ENCODE data around the gene CADPS. TPM values are rescaled to one million over a fixed set of nuclear protein-coding genes. Genes with fewer than 3 reads are reported as not detected.

CADPS gene
- total and polyA plus RNA-seq, 2 of the 4 experiments (the other 2 are of a cell fraction): not detected

- POLR2A ChIA-PET (ENCODE audit: unreplicated experiment): no interaction called here
- Histone ChIP-seq H4K20me1 (ENCODE audit: insufficient read depth, low read length) (no peaks in the 10 kb centered on the region), H3K36me3 (ENCODE audit: control insufficient read depth, insufficient read depth, low read length) (no peaks in the 10 kb centered on the region), H3K4me2 (ENCODE audit: low read depth, low read length) (no peak overlapping the region), H3K27me3 (ENCODE audit: control insufficient read depth, insufficient read depth, low read length) (no peaks in the 10 kb centered on the region), H3K56ac (ENCODE audit: extremely low read depth, insufficient read depth, low read length) (no peak overlapping the region), H3K14ac (replicated peaks; ENCODE audit: low read depth, low read length) (no peak overlapping the region), H4K8ac (ENCODE audit: low read depth in 2 of 2, low read length in 2 of 2) (no peak overlapping the region), H2BK120ac (ENCODE audit: low read depth, low read length) (no peak overlapping the region), H3K18ac (ENCODE audit: low read depth, low read length) (no peak overlapping the region), H4K91ac (ENCODE audit: insufficient read depth, low read depth, low read length) (no peak overlapping the region), H3K9me3 (ENCODE audit: control insufficient read depth, insufficient read depth, low read length) (no peaks in the 10 kb centered on the region), H3K27ac (ENCODE audit: insufficient read depth, low read length) (no peak overlapping the region), H3K23ac (ENCODE audit: low read depth, low read length) (no peak overlapping the region), H2BK15ac (ENCODE audit: low read depth, low read length) (no peak overlapping the region), H3K9me1 (ENCODE audit: insufficient read depth, low read length) (no peaks in the 10 kb centered on the region), H3K4me3 (ENCODE audit: insufficient read depth, low read depth, low read length) (no peak overlapping the region), H3K9ac (ENCODE audit: low read depth, low read length) (no peak overlapping the region), H3K4me1 (ENCODE audit: control insufficient read depth, insufficient read depth, low read length) (no peaks in the 10 kb centered on the region), H2BK5ac (ENCODE audit: low read depth, low read length, poor library complexity, severe bottlenecking) (no peak overlapping the region), H3K79me1 (ENCODE audit: low read depth in 1 of 2, low read length in 2 of 2) (no peaks in the 10 kb centered on the region), H2AFZ (replicated peaks; ENCODE audit: low read length, poor library complexity) (no peak overlapping the region), H3K4ac (ENCODE audit: low read depth, low read length) (no peak overlapping the region), H2BK20ac (ENCODE audit: low read depth, low read length) (no peak overlapping the region), H2AK9ac (replicated peaks; ENCODE audit: low read depth, low read length, poor library complexity) (no peak overlapping the region), H4K5ac (ENCODE audit: low read depth, low read length) (no peak overlapping the region), H2AK5ac (ENCODE audit: low read depth, low read length) (no peak overlapping the region)
- in situ Hi-C loops (cut with MboI; ENCODE audit: low sequenced_read_pairs) (no loop called here), dilution Hi-C loops (cut with HindIII; ENCODE audit: low sequenced_read_pairs, unreplicated experiment) (no loop called here), intact Hi-C loops (cut with micrococcal nuclease) (no loop called here)
- TF ChIP-seq CEBPB (IDR thresholded peaks at IDR 0.05; ENCODE audit: low read depth, low read length): no peak
- no peak for TF ChIP-seq RFX5 (IDR thresholded peaks at IDR 0.05; ENCODE audit: low read depth, low read length)
- TF ChIP-seq USF2 (IDR thresholded peaks at IDR 0.05; ENCODE audit: low read depth, low read length): no peak
- TF ChIP-seq MAFK (IDR thresholded peaks at IDR 0.05; ENCODE audit: low read depth, low read length): no peak
- TF ChIP-seq RCOR1 (IDR thresholded peaks at IDR 0.05; ENCODE audit: insufficient replicate concordance, low read length): no peak
- TF ChIP-seq NFE2L2 (IDR thresholded peaks at IDR 0.05; ENCODE audit: low read depth, low read length): no peak
- TF ChIP-seq MAZ (IDR thresholded peaks at IDR 0.05; ENCODE audit: borderline replicate concordance, low read depth, low read length): no peak
- TF ChIP-seq SMC3 (IDR thresholded peaks at IDR 0.05; ENCODE audit: low read depth, low read length): no peak
- no peak for ATAC-seq (ENCODE audit: low read depth)
- CTCF ChIA-PET: no interaction called here
- BruUV-seq (replicated peaks): no TSS peak
- no CpG with 5 or more reads among the region's 2 CpGs for WGBS, 2 experiments (ENCODE audit: extremely low coverage in 2 of 2, insufficient read length in 1 of 2)
- no peak for DNase-seq
Measured at GRCh38 chr3:62531493-62531892, 343.7 kb downstream of the CADPS start.
